SK-N-SH (cell line): ENCODE results near the gene TMEM164. TPM values are rescaled to one million over a fixed set of nuclear protein-coding genes. Genes with fewer than 3 reads are reported as not detected.

Experiments used
- CTCF ChIA-PET: fragments of 300-600, 350-600 bp; formaldehyde crosslinking; extraction: SDS; loops from one replicate; lab custom pipeline; 2021; lab: Yijun Ruan, JAX
- POLR2A ChIA-PET: fragments of 350-600 bp; sonication (Branson Sonifier 250); formaldehyde crosslinking; extraction: SDS; loops from one replicate; lab custom pipeline; 2020; ENCODE audit warnings: antibody characterized with exemption, inconsistent platforms; lab: Yijun Ruan, JAX
- DNase-seq: peaks from one replicate; pipeline ENCODE4 v3.0.0; 2012
- H2AFZ ChIP-seq: fragments of 200-600 bp; sonication (generic); 2 replicates; pipeline ENCODE4 v1.8.1; 2016; ENCODE audit warnings: antibody characterized with exemption, mild to moderate bottlenecking, low read depth
- H3F3A ChIP-seq: fragments of 200-600 bp; sonication (generic); replicated peaks from 2 replicates; pipeline ENCODE3; 2016; ENCODE audit warnings: antibody characterized with exemption, mild to moderate bottlenecking; ENCODE audit not compliant: insufficient read depth
- H3K27ac ChIP-seq, 2 experiments: fragments of 200-500 bp in 1 of 2; fragments of 200-600 bp in 1 of 2; sonication (Bioruptor generic) in 1 of 2; sonication (generic), shearing (Covaris generic) in 1 of 2; 2 replicates each; pipeline versions ENCODE4 v1.5.1 to v1.6.1; 2014 to 2016; ENCODE audit warnings: low read depth in 2 of 2, inconsistent platforms in 1 of 2, low read length in 1 of 2, mild to moderate bottlenecking in 1 of 2, mixed read lengths in 1 of 2
- H3K27me3 ChIP-seq: fragments of 200-600 bp; sonication (generic), shearing (Covaris generic); 2 replicates; pipeline ENCODE4 v1.6.1; 2016; ENCODE audit warnings: mixed run types; ENCODE audit not compliant: insufficient read depth
- H3K36me3 ChIP-seq, 2 experiments: fragments of 200-500 bp in 1 of 2; fragments of 200-600 bp in 1 of 2; sonication (Bioruptor generic) in 1 of 2; sonication (generic) in 1 of 2; replicated peaks in 1 of 2; 2 replicates each; pipeline versions ENCODE3 to v1.5.1; 2014 to 2016; ENCODE audit warnings: low read length in 1 of 2, mild to moderate bottlenecking in 1 of 2; ENCODE audit not compliant: insufficient read depth in 2 of 2, control insufficient read depth in 1 of 2
- H3K4me1 ChIP-seq, 2 experiments: fragments of 200-500 bp in 1 of 2; fragments of 200-600 bp in 1 of 2; sonication (Bioruptor generic) in 1 of 2; sonication (generic), shearing (Covaris generic) in 1 of 2; 2 replicates each; pipeline versions ENCODE4 v1.5.1 to v1.6.1; 2014 to 2016; ENCODE audit warnings: low read depth in 1 of 2, low read length in 1 of 2, mixed run types in 1 of 2; ENCODE audit not compliant: insufficient read depth in 2 of 2, control insufficient read depth in 1 of 2
- H3K4me2 ChIP-seq: fragments of 200-600 bp; sonication (generic), shearing (Covaris generic); 2 replicates; pipeline ENCODE4 v1.6.1; 2017; ENCODE audit warnings: mixed run types
- H3K4me3 ChIP-seq, 2 experiments: fragments of 200-500 bp in 1 of 2; fragments of 200-600 bp in 1 of 2; sonication (Bioruptor generic) in 1 of 2; sonication (generic), shearing (Covaris generic) in 1 of 2; 2 replicates each; pipeline versions ENCODE4 v1.5.1 to v1.8.1; 2014 to 2016; ENCODE audit warnings: low read depth in 2 of 2, inconsistent platforms in 1 of 2, low read length in 1 of 2, mild to moderate bottlenecking in 1 of 2, mixed read lengths in 1 of 2, moderate library complexity in 1 of 2
- H3K79me2 ChIP-seq: fragments of 200-600 bp; sonication (generic); 2 replicates; pipeline ENCODE4 v1.8.1; 2017; ENCODE audit warnings: mild to moderate bottlenecking; ENCODE audit not compliant: insufficient read depth
- H3K9ac ChIP-seq: fragments of 200-600 bp; sonication (generic); 2 replicates; pipeline ENCODE4 v1.6.1; 2017; ENCODE audit warnings: mixed run types
- H3K9me2 ChIP-seq: fragments of 200-600 bp; sonication (generic); 2 replicates; pipeline ENCODE4 v1.6.1; 2017; ENCODE audit warnings: mixed run types
- H3K9me3 ChIP-seq: fragments of 200-600 bp; sonication (generic); 2 replicates; pipeline ENCODE4 v1.6.1; 2017; ENCODE audit warnings: mixed run types, mild to moderate bottlenecking, moderate library complexity
- H4K20me1 ChIP-seq: fragments of 200-600 bp; sonication (generic); 2 replicates; pipeline ENCODE4 v1.6.1; 2017; ENCODE audit warnings: mild to moderate bottlenecking, mixed run types; ENCODE audit not compliant: insufficient read depth
- ELF1 ChIP-seq: IDR thresholded peaks from 2 replicates; pipeline ENCODE4 v1.4.0; 2012
- EP300 ChIP-seq, 2 experiments: IDR thresholded peaks; 2 replicates each; pipeline versions ENCODE4 v1.4.0 to v1.6.1; 2012; ENCODE audit warnings: borderline replicate concordance in 1 of 2, low read depth in 1 of 2, low read length in 1 of 2
- GABPA ChIP-seq: IDR thresholded peaks from 2 replicates; pipeline ENCODE4 v1.4.0; 2012; ENCODE audit warnings: low read depth, mild to moderate bottlenecking
- GATA2 ChIP-seq: sonication (generic); formaldehyde crosslinking; IDR thresholded peaks from 2 replicates; pipeline ENCODE4 v1.5.0; 2020; ENCODE audit warnings: mild to moderate bottlenecking, missing genetic modification reagents
- NFIC ChIP-seq: IDR thresholded peaks from 2 replicates; pipeline ENCODE4 v1.4.0; 2012; ENCODE audit warnings: borderline replicate concordance
- NRF1 ChIP-seq: IDR thresholded peaks from 2 replicates; pipeline ENCODE4 v1.6.1; 2012; ENCODE audit warnings: low read depth, mild to moderate bottlenecking, low read length
- RCOR1 ChIP-seq: fragments of 150-350 bp; IDR thresholded peaks from 2 replicates; pipeline ENCODE4 v1.6.1; 2017; ENCODE audit warnings: antibody characterized with exemption, low read length
- WGBS: methylation state at CpG from one replicate; pipeline ENCODE4 v1.1.6; 2017; ENCODE audit warnings: low lambda C conversion rate; 5-methylcytosine and 5-hydroxymethylcytosine counted together
- polyA plus RNA-seq, 3 experiments: library from polyadenylated mRNA; depleted of rRNA; stranded (reverse); fragments of >200 nt; gene quantifications; 2 replicates each; pipeline ENCODE4 v1.2.3, GENCODE V29; 2012
- TF ChIP-seq, protein P1 (sequence below): fragments of 200-600 bp; sonication (generic); IDR thresholded peaks from 2 replicates; pipeline ENCODE4 v1.6.1; 2017; ENCODE audit warnings: antibody characterized with exemption, mild to moderate bottlenecking, moderate library complexity
- TF ChIP-seq, protein P2 (sequence below): fragments of 150-350 bp; IDR thresholded peaks from 2 replicates; pipeline ENCODE4 v1.6.1; 2016; ENCODE audit warnings: mild to moderate bottlenecking, low read depth, low read length
- TF ChIP-seq, protein P3 (sequence below): IDR thresholded peaks from 2 replicates; pipeline ENCODE4 v1.4.0; 2012; ENCODE audit warnings: low read depth, borderline replicate concordance

Gene TMEM164
- polyA plus RNA-seq, 1 of the 3 experiments (the other 2 are of a cell fraction): 11.9 TPM

DNA sequence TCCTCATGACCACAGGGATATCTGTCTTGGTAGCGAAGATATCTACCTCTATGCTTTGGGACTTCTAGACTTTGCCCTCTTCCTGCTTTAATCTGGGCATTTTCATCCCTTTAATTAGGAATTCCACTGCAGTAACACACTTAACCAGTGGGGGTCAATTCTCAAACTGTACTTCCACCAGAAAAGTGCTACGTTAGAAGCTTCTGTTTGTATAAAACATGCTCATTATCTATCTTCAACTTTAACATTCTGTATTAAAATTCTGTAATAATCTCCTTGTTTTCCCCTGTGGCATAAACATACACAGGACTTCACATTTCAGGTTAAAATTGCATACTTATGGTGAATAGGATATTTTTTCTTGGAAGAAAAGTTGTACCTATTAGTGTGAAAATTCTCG, 209.4 kb downstream of the TMEM164 start:
- H3F3A ChIP-seq: peaks cover 4% of the 10 kb centered on the region
- H3K9me3 ChIP-seq: no peaks in the 10 kb centered on the region
- no peak overlapping the region for H3K4me2 ChIP-seq
- no peak overlapping the region for H2AFZ ChIP-seq
- no peaks in the 10 kb centered on the region for H3K36me3 ChIP-seq
- no peaks in the 10 kb centered on the region for H3K9me2 ChIP-seq
- TF ChIP-seq NRF1: no peak
- TF ChIP-seq RCOR1: no peak
- TF ChIP-seq, protein P1, sequence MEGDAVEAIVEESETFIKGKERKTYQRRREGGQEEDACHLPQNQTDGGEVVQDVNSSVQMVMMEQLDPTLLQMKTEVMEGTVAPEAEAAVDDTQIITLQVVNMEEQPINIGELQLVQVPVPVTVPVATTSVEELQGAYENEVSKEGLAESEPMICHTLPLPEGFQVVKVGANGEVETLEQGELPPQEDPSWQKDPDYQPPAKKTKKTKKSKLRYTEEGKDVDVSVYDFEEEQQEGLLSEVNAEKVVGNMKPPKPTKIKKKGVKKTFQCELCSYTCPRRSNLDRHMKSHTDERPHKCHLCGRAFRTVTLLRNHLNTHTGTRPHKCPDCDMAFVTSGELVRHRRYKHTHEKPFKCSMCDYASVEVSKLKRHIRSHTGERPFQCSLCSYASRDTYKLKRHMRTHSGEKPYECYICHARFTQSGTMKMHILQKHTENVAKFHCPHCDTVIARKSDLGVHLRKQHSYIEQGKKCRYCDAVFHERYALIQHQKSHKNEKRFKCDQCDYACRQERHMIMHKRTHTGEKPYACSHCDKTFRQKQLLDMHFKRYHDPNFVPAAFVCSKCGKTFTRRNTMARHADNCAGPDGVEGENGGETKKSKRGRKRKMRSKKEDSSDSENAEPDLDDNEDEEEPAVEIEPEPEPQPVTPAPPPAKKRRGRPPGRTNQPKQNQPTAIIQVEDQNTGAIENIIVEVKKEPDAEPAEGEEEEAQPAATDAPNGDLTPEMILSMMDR: peak; percentile 47
- TF ChIP-seq, protein P2, sequence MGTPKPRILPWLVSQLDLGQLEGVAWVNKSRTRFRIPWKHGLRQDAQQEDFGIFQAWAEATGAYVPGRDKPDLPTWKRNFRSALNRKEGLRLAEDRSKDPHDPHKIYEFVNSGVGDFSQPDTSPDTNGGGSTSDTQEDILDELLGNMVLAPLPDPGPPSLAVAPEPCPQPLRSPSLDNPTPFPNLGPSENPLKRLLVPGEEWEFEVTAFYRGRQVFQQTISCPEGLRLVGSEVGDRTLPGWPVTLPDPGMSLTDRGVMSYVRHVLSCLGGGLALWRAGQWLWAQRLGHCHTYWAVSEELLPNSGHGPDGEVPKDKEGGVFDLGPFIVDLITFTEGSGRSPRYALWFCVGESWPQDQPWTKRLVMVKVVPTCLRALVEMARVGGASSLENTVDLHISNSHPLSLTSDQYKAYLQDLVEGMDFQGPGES: no peak
- TF ChIP-seq NFIC: no peak
- no peak for TF ChIP-seq GABPA
- no peak for TF ChIP-seq EP300 (IDR thresholded peaks at IDR 0.05; ENCODE audit: borderline replicate concordance in 1 of 2, low read depth in 1 of 2, low read length in 1 of 2)
- no peak for TF ChIP-seq GATA2
- H3K4me1 ChIP-seq: peaks cover 0 to 3% of the 10 kb centered on the region in 2 experiments; a peak in 1 of 4 replicates
- H3K4me3 ChIP-seq: no peak overlapping the region
- peak; percentile 9 for DNase-seq
- ChIA-PET POLR2A (no interaction called here), CTCF (interaction anchor here (0.8 kb wide), 1 partner anchor 12 kb away, joined by 3 read pairs; no protein-coding TSS in a partner anchor)
- 57% methylated on average over 3 of the region's 3 CpGs for WGBS
- H3K9ac ChIP-seq: no peak overlapping the region
- H3K79me2 ChIP-seq: no peaks in the 10 kb centered on the region
- H4K20me1 ChIP-seq: no peaks in the 10 kb centered on the region
- H3K27ac ChIP-seq: no peak overlapping the region
- no peaks in the 10 kb centered on the region for H3K27me3 ChIP-seq

DNA sequence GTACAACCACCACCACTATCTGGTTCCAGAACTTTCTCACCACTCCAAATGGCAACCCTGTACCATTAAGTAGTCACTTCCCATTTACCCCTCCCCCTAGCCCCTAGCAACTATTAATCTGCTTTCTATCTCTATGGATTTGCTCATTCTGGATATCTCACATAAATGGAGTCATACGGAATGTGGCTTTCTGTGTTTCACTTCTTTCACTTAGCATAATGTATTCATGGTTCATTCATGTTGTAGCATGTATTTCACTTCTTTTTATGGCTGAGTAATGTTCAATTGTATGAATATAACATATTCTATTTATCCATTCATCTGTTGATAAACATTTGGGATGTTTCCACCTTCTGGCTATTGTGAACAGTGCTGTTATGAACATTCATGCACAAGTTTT, 210.3 kb downstream of the TMEM164 start:
- Histone ChIP-seq H4K20me1 (no peaks in the 10 kb centered on the region), H3K4me1 (peaks cover 0 to 3% of the 10 kb centered on the region in 2 experiments; a peak in 1 of 4 replicates), H3K9me2 (no peaks in the 10 kb centered on the region), H3K9ac (no peak overlapping the region), H3K79me2 (no peaks in the 10 kb centered on the region), H3K27me3 (no peaks in the 10 kb centered on the region), H3K9me3 (no peaks in the 10 kb centered on the region), H3K36me3 (no peaks in the 10 kb centered on the region), H3F3A (peaks cover 4% of the 10 kb centered on the region), H2AFZ (no peak overlapping the region), H3K4me2 (no peak overlapping the region), H3K4me3 (no peak overlapping the region), H3K27ac (no peak overlapping the region)
- TF ChIP-seq ELF1 (no peak), RCOR1 (no peak)
- TF ChIP-seq, protein P3, sequence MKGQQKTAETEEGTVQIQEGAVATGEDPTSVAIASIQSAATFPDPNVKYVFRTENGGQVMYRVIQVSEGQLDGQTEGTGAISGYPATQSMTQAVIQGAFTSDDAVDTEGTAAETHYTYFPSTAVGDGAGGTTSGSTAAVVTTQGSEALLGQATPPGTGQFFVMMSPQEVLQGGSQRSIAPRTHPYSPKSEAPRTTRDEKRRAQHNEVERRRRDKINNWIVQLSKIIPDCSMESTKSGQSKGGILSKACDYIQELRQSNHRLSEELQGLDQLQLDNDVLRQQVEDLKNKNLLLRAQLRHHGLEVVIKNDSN: no peak
- whole genome bisulfite sequencing: 61% methylated on average over 1 of the region's 1 CpG
- POLR2A ChIA-PET: no interaction called here
- CTCF ChIA-PET: no interaction called here
- no peak for DNase-seq
